HG03108 (cell line): ENCODE results near the gene GALNT10.
A peak's percentile ranks its signal among the peaks of the same experiment; 100 is the strongest.
"Not testable (repeated sequence)": the region's sequence is repeated elsewhere in the genome, so short reads cannot be mapped to it uniquely, and the experiment has no call there.

Experiments
- ATAC-seq: cut with Tn5 transposase; IDR thresholded peaks from one replicate; pipeline ENCODE4 v1.9.1; 2021; ENCODE audit warnings: moderate library complexity; ENCODE audit not compliant: unreplicated experiment

GALNT10 gene, protein sequence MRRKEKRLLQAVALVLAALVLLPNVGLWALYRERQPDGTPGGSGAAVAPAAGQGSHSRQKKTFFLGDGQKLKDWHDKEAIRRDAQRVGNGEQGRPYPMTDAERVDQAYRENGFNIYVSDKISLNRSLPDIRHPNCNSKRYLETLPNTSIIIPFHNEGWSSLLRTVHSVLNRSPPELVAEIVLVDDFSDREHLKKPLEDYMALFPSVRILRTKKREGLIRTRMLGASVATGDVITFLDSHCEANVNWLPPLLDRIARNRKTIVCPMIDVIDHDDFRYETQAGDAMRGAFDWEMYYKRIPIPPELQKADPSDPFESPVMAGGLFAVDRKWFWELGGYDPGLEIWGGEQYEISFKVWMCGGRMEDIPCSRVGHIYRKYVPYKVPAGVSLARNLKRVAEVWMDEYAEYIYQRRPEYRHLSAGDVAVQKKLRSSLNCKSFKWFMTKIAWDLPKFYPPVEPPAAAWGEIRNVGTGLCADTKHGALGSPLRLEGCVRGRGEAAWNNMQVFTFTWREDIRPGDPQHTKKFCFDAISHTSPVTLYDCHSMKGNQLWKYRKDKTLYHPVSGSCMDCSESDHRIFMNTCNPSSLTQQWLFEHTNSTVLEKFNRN

GRCh38 chr5:154190595-154191304, at the start of gene GALNT10:
TSS of gene GALNT10 (plus strand) at chr5:154190733. CDS start at chr5:154190867, 134 bp downstream.
- ATAC-seq, result peak; percentile 72

DNA sequence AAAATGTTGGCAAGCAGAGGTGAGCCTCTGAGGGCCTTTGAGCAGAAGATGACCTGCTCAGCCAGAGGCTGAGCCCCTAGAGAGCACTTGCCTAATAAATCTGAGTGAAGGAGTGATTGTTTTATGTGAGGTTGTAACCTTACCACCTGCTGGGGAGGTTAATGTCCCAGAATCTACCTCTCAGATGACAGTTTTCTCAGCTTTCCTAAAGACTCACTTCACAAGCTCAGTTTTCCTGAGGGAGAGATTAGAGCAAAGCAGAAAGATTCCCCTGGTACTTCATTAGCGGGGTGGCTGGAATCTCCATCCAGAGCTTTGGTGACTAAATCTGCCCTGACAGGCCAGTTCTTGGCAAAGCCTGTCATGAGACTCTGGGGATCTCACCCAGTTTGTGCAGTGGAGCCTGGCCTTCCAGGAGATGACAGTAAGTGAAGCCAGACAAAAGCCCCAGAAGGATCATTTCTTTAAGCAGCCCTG, 48.8 kb upstream of the GALNT10 start:
- ATAC-seq, result no peak

- no peak for ATAC-seq
Measured at GRCh38 chr5:154143211-154143641, 47.3 kb upstream of the GALNT10 start.

- no peak for ATAC-seq
Measured at GRCh38 chr5:154145268-154145667, 45.3 kb upstream of the GALNT10 start.

DNA sequence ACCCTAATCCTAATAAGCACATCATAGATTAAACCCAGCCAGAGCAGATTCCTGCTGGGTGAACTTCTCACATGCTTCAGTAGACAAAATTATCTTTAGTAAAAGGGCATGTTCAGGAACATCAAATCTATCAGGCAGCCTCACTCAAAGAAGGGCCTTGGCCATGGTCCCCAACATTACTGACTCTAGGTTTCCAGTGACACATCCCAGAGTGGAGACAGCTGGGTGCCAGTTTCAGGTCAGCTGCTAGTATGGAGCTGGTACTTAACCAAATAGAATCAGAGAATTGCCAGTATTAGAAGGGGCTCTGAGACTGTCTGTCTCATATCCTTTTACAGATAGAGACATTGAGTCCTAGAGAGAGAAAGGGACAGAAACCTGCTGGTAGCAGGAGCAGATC, 44.1 kb upstream of the GALNT10 start:
- ATAC-seq, result no peak

DNA sequence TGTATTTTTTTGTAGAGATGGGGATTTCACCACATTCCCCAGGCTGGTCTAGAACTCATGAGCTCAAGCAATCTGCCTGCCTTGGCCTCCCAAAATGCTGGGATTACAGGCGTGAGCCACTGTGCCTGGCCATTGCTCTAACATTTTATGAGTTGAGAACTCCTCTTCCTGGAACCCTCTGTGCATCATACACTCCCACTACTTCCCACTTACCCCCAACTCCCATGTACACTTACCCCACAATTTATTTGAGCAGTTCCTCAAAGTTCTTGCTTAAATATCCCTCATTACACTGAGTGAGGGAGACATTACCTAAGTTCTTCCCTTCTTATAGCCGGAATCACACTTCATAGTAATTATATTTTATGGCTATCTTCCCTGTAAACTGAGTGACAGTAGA, 42.9 kb upstream of the GALNT10 start:
- ATAC-seq, result no peak

GRCh38 chr5:154150471-154150870, 40.1 kb upstream of the GALNT10 start:
- ATAC-seq, result not testable (repeated sequence)

DNA sequence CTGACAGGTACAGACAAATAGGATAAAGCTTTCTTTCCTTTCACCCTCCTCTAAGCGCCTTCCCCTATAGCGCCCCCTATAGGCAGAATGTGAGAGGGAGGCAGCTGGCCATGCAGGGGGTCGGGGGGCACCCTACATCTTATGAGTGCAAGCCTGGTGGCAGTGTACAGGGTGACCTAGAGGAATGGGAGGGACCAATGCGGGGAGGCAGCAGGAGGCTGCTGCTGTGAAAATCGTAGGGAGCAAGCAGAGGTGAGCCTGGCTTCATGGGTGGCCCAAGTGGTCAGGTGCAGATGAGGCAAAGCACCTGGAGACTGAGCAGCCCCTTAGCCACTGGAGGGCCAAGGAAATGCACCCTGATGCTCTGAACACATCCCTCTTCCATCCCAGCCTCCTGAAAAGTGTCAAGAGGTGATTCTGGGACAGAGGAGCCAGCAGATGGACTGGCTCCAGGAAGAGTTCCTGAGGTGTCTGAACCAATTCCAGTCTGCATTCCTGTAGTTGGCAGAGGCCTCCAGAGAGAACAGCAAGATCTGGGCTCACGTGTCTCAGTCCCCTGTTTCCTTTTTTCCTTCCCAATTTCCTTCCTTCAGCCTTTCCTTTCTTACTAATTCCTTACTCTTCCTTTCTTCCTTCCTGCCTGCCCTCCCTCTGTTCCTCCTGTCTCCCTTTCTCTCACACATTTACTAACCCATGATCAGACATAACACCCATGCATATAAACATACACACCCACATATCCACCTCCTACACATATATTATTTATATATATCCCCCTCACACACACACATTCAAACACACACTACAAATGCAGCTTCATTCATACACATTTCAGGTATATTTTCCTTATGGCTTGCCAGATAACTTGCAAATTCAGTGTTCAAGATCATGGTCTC, 32.8 kb upstream of the GALNT10 start:
- ATAC-seq, result no peak

DNA sequence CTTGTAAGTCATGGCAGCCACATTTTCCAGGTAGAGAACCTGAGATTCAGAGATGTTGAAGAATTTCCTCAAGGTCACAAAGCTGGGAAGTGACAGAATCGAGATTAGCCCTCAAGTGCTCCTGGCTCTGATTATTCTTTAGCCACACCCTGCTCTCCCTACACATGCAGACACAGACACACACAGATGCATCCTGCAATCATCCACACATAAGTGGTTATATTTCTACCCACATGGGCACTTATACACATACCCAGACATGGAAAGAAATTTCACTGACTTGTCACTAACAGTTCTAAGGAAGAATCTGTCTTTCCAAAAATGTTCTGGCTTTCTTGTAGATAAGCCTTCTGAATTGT, 32.2 kb upstream of the GALNT10 start:
- ATAC-seq, result no peak

DNA sequence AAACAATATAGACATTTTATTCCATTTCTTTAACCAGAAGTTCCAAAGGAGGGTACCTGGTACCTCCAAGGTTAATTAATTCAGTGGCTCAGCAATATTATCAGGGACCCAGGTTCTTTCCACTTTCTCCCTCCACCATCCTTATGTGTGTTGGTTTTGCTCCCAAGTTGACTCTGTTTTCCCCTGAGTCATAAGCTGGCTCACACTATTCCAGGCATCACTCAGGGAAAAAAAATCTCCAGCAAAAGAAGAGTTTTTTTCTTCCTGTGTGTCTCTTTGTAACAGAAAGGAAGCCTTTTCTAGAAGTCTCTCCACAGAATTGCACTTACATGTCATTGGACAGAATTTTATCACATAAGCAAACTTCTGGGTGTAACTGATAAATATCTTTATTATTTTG, 31.2 kb upstream of the GALNT10 start:
- no peak for ATAC-seq

GRCh38 chr5:154162539-154163151, 27.9 kb upstream of the GALNT10 start:
- no peak for ATAC-seq

DNA sequence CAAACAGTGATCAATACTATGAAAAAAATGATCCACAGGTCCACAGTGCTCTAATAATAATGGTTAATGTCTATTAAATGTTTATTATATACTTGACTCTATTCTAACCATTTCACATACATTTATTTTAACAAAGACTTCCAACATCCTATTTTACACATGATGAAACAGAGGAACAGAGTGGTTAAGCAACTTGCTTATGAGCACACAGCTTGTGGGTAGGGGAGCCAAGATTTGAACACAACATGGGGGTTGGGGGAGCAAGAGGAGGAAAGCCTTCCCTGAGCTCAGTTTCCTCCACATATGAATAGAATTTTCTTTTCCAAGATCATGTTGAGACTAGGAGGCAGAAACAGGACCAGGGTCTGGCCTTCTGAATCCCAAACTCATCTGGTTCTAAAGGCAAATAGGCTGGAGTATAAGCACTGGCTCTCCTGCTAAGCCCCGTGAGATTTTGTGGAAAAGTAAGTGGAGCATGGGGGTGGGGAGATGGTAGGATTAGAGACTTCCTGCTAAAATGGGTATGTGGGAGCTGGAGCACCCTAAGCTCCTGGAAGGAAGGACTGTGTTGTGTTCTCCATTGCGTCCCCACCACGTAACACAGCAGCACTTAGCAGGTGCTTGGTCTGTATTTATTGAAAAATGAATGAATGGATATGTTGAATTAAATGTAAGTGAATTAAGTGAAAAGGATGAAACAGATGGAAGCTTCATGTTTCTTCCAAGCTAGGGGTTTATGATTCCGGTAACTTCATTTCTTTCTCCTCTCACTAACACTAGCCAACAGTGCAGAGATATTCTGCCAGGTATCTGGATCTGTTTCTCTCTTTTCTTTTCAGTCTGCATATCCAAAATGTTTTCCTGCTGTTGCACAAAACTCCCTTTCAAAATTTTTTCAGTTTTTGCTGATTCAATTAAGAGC, 26.9 kb upstream of the GALNT10 start:
- no peak for ATAC-seq

GRCh38 chr5:154164249-154164581, 26.3 kb upstream of the GALNT10 start:
- no peak for ATAC-seq

DNA sequence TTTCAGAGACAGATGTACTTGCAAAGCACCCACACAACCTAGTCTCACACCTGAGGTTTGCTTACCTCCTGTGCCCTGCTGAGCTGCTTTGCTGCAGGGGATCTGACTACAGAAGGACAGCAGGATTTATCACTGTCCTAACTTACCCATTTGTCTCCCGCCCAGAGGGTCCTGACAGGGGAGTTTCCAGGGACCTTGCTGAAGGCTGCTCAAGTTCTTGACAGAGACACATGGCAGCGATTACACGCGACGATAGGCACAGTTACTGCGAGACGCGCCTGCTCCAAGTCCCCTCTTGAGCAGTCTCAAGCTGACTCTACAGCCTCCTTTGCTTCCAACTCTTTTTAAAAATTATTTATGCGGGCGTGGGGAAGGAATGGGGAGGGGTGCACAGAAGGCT, 24.6 kb upstream of the GALNT10 start:
- no peak for ATAC-seq

DNA sequence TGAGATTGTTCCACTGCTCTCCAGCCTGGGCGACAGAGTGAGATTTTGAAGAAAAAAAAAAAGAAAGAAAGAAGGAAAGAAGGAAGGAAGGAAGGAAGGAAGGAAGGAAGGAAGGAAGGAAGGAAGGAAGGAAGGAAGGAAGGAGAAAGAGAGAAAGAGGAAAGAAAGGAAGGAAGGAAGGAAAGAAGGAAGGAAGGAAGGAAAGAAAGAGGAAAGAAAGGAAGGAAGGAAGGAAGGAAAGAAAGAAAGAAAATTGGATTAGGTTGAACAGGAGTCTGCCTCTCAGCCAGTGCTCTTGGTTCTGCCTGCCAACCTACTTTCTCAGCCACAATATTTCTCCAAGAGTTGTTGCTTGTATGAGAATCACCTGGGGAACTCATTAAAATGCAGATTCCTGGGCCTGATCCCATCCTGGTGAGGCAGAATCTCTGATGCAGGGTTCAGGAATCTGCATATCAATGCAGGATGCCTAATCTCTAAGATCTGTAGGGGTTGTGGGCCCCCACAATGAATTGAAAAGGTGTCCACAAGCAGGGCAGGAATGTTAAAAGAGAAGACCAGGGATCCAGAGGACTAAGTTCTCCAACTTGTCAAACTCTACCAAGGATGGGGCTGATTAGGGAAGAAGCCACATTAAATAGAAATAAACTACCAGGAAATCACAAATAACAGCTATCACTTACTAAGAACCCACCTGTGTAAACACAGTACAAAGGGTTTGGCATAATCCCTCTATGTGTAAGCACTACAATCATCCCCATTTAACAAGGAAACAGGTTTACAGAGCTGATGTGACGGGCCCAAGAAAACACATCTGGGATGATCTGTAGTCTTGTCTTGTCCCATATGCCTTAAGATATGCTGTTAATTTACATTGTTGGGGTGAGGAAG, 23.4 kb upstream of the GALNT10 start:
- no peak for ATAC-seq

- no peak for ATAC-seq
Measured at GRCh38 chr5:154168395-154168794, 22.1 kb upstream of the GALNT10 start.

- no peak for ATAC-seq
Measured at GRCh38 chr5:154172785-154173184, 17.7 kb upstream of the GALNT10 start.

GRCh38 chr5:154174091-154174490, 16.4 kb upstream of the GALNT10 start:
- ATAC-seq, result no peak
